Esophagus muscularis mucosa (tissue), 4 donors: ENCODE data around the gene MUC20. TPM values are rescaled to one million over a fixed set of nuclear protein-coding genes. Genes with fewer than 3 reads are reported as not detected.
"Not testable (repeated sequence)": the region's sequence is repeated elsewhere in the genome, so short reads cannot be mapped to it uniquely, and the experiment has no call there.

Experiments used
- DNase-seq: peaks from one replicate; pipeline ENCODE4 v3.0.0-alpha.2; 2017; ENCODE audit errors: extremely low spot score
- H3K27ac ChIP-seq, 4 donors: fragments of 200-600 bp; sonication (generic); replicated peaks in 1 of 4; 1 replicate in 3 of 4; 2 replicates in 1 of 4; pipeline ENCODE4 v1.5.1; 2016 to 2019; ENCODE audit warnings: mild to moderate bottlenecking in 1 of 4
- H3K27me3 ChIP-seq, 4 donors: fragments of 200-600 bp; sonication (generic); one replicate each; pipeline versions ENCODE4 v1.5.1 to v1.6.0; 2016 to 2019
- H3K36me3 ChIP-seq, 4 donors: fragments of 200-600 bp; sonication (generic); one replicate each; pipeline ENCODE4 v1.5.1; 2016 to 2019
- H3K4me1 ChIP-seq, 4 donors: fragments of 200-600 bp; sonication (generic); one replicate each; pipeline ENCODE4 v1.5.1; 2016 to 2019
- H3K4me3 ChIP-seq, 4 donors: fragments of 200-600 bp; sonication (generic); 1 replicate in 2 of 4; 2 replicates in 2 of 4; pipeline ENCODE4 v1.5.1; 2016 to 2019; ENCODE audit warnings: mild to moderate bottlenecking in 4 of 4, moderate library complexity in 1 of 4
- H3K9me3 ChIP-seq, 4 donors: fragments of 200-600 bp; sonication (generic); 1 replicate in 3 of 4; 2 replicates in 1 of 4; pipeline ENCODE4 v1.5.1; 2016 to 2019
- EP300 ChIP-seq: sonication (generic); formaldehyde crosslinking; IDR thresholded peaks from one replicate; pipeline ENCODE4 v1.6.1; 2017; ENCODE audit warnings: antibody characterized with exemption
- POLR2A ChIP-seq: fragments of 450-650 bp; IDR thresholded peaks from one replicate; pipeline ENCODE4 v1.6.1; 2017; ENCODE audit warnings: antibody characterized with exemption, moderate library complexity, mild to moderate bottlenecking, low read depth
- POLR2AphosphoS5 ChIP-seq, 2 donors: sonication (generic); formaldehyde crosslinking; IDR thresholded peaks; one replicate each; pipeline ENCODE4 v1.6.1; 2017; ENCODE audit warnings: antibody characterized with exemption in 2 of 2
- WGBS: methylation state at CpG from one replicate; pipeline ENCODE4 v1.1.5; 2018; 5-methylcytosine and 5-hydroxymethylcytosine counted together
- intact Hi-C: fragments of 100-400 bp; cut with DNase I; formaldehyde crosslinking; loops from one replicate; pipeline ENCODE4 v1.15.1; 2023
- total RNA-seq, 4 donors: library from RNA; depleted of rRNA; stranded (reverse); fragments of >200 nt; gene quantifications; one replicate each; pipeline versions ENCODE4 v1.1.0 to v1.2.1, GENCODE V29; 2016
- TF ChIP-seq, protein P1 (sequence below), 3 experiments: fragments of 200-600 bp in 2 of 3; fragments of 450-650 bp in 1 of 3; sonication (generic) in 2 of 3; IDR thresholded peaks; one replicate each; pipeline ENCODE4 v1.5.1; 2017 to 2019; ENCODE audit warnings: antibody characterized with exemption in 3 of 3, mild to moderate bottlenecking in 2 of 3, moderate library complexity in 1 of 3

Gene MUC20
- total RNA-seq, 4 donors from 2014 or later = 2.5 to 10.0 (median 4.7) TPM

DNA sequence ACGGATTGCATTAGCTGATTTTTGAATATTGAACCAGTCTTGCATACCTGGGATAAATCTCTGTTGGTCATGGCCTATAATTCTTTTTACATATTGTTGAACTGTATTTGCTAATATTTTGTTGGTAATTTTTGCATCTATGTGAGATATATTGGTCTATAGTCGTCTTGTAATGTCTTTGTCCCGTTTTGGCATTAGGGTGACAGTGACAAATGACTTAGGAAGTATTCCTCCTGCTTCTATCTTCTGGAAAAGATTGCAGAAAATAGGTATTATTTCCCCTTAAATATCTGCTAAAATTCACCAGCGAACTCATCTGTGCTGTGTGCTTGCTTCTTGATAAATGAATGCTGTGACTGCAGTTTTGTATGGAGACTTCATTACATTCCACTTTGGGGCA, 23.7 kb downstream of the MUC20 start:
- 75% methylated on average over 4 of the region's 4 CpGs for WGBS
- H3K27me3 ChIP-seq = peaks cover 0 to 26% (median 5%) of the 10 kb centered on the region in 4 donors
- H3K4me3 ChIP-seq = no peak overlapping the region
- intact Hi-C loops = no loop called here
- no peak for DNase-seq
- H3K36me3 ChIP-seq = no peaks in the 10 kb centered on the region
- no peaks in the 10 kb centered on the region for H3K9me3 ChIP-seq
- H3K27ac ChIP-seq = no peak overlapping the region
- no peak for TF ChIP-seq EP300
- TF ChIP-seq POLR2AphosphoS5 (IDR thresholded peaks at IDR 0.05) = no peak
- TF ChIP-seq, protein P1, sequence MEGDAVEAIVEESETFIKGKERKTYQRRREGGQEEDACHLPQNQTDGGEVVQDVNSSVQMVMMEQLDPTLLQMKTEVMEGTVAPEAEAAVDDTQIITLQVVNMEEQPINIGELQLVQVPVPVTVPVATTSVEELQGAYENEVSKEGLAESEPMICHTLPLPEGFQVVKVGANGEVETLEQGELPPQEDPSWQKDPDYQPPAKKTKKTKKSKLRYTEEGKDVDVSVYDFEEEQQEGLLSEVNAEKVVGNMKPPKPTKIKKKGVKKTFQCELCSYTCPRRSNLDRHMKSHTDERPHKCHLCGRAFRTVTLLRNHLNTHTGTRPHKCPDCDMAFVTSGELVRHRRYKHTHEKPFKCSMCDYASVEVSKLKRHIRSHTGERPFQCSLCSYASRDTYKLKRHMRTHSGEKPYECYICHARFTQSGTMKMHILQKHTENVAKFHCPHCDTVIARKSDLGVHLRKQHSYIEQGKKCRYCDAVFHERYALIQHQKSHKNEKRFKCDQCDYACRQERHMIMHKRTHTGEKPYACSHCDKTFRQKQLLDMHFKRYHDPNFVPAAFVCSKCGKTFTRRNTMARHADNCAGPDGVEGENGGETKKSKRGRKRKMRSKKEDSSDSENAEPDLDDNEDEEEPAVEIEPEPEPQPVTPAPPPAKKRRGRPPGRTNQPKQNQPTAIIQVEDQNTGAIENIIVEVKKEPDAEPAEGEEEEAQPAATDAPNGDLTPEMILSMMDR (IDR thresholded peaks at IDR 0.05) = no peak
- TF ChIP-seq POLR2A = no peak
- peaks cover 3 to 7% (median 5%) of the 10 kb centered on the region in 4 donors for H3K4me1 ChIP-seq

- Histone ChIP-seq H3K36me3 (no peaks in the 10 kb centered on the region), H3K27me3 (peaks cover 0 to 34% (median 5%) of the 10 kb centered on the region in 4 donors), H3K9me3 (no peaks in the 10 kb centered on the region), H3K4me1 (peaks cover 3 to 7% (median 5%) of the 10 kb centered on the region in 4 donors), H3K4me3 (no peak overlapping the region), H3K27ac (no peak overlapping the region)
- DNase-seq = no peak
- intact Hi-C loops = no loop called here
- no peak for TF ChIP-seq EP300
- TF ChIP-seq, protein P1 (IDR thresholded peaks at IDR 0.05) = no peak
- TF ChIP-seq POLR2A = no peak
- TF ChIP-seq POLR2AphosphoS5 (IDR thresholded peaks at IDR 0.05) = no peak
- 76% methylated on average over 8 of the region's 8 CpGs for WGBS
Measured at GRCh38 chr3:195746346-195746745, 25.6 kb downstream of the MUC20 start.

- intact Hi-C loops = no loop called here
- Histone ChIP-seq H3K27ac (no peak overlapping the region), H3K4me1 (peaks cover 3 to 7% (median 5%) of the 10 kb centered on the region in 4 donors), H3K36me3 (no peaks in the 10 kb centered on the region), H3K4me3 (no peak overlapping the region), H3K9me3 (no peaks in the 10 kb centered on the region), H3K27me3 (peaks cover 0 to 37% (median 5%) of the 10 kb centered on the region in 4 donors)
- 82% methylated on average over 9 of the region's 9 CpGs for WGBS
- TF ChIP-seq EP300 (no peak), POLR2AphosphoS5 (IDR thresholded peaks at IDR 0.05) (no peak), POLR2A (no peak)
- TF ChIP-seq, protein P1 (IDR thresholded peaks at IDR 0.05) = no peak
- no peak for DNase-seq
Measured at GRCh38 chr3:195746751-195747150, 26.0 kb downstream of the MUC20 start.

- WGBS = 96% methylated on average over 11 of the region's 11 CpGs
- Histone ChIP-seq H3K36me3 (no peaks in the 10 kb centered on the region), H3K27me3 (peaks cover 0 to 49% (median 5%) of the 10 kb centered on the region in 4 donors), H3K4me3 (no peak overlapping the region), H3K9me3 (no peaks in the 10 kb centered on the region), H3K27ac (no peak overlapping the region), H3K4me1 (peaks cover 3 to 7% (median 5%) of the 10 kb centered on the region in 4 donors)
- intact Hi-C loops = no loop called here
- TF ChIP-seq POLR2AphosphoS5 (IDR thresholded peaks at IDR 0.05) (no peak), EP300 (no peak)
- TF ChIP-seq, protein P1 (IDR thresholded peaks at IDR 0.05) = no peak
- DNase-seq = no peak
Measured at GRCh38 chr3:195748661-195749060, 27.9 kb downstream of the MUC20 start.

DNA sequence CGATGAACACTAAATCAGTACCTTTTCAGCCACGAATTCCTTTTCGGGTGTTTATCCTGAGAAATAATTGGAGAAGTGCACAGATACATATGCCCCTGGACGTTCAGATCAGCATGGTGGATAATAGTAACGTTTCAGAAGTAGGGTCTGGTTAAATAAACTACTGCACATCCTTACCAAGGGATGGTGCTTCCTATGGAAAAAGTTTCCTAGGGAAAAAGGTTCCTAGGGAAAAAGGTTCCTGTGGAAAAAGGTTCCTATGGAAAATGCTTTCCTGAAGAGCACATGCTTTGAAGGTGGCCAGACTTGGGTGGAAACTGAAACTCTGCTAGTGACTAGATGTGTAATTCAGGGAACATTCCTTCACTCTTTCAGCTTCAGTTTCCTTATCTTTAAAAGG, 28.3 kb downstream of the MUC20 start:
- H3K36me3 ChIP-seq, H3K9me3 ChIP-seq, H3K4me1 ChIP-seq, intact Hi-C loops, DNase-seq, H3K4me3 ChIP-seq, H3K27ac ChIP-seq: not testable (repeated sequence)
- 81% methylated on average over 5 of the region's 5 CpGs for WGBS
- peaks cover 0 to 52% (median 5%) of the 10 kb centered on the region in 4 donors for H3K27me3 ChIP-seq
